CD8-positive, alpha-beta memory T cell (primary cell): ENCODE results near the gene MAP2K6. TPM values are rescaled to one million over a fixed set of nuclear protein-coding genes. Genes with fewer than 3 reads are reported as not detected.

Source experiments
- CTCF ChIA-PET: fragments of 350-600 bp; sonication (Branson Sonifier 250); formaldehyde crosslinking; loops from one replicate; lab custom pipeline; 2021; ENCODE audit warnings: antibody characterized with exemption; lab: Charles Lee
- POLR2A ChIA-PET: fragments of 350-600 bp; sonication (Branson Sonifier 250); formaldehyde crosslinking; loops from one replicate; lab custom pipeline; 2021; ENCODE audit warnings: antibody characterized with exemption; lab: Charles Lee
- DNase-seq, 5 donors: peaks; one replicate each; pipeline versions ENCODE4 v3.0.0 to v3.0.0-alpha.2; 2020 to 2022; ENCODE audit warnings: mixed read lengths in 1 of 5
- H3K27ac ChIP-seq: one replicate; pipeline ENCODE4 v1.7.0; 2013; ENCODE audit warnings: low read depth, mild to moderate bottlenecking, low read length, moderate library complexity
- H3K27me3 ChIP-seq: 2 replicates; pipeline ENCODE4 v1.7.0; 2013; ENCODE audit warnings: low read length, mild to moderate bottlenecking; ENCODE audit not compliant: insufficient read depth, poor library complexity, severe bottlenecking
- H3K36me3 ChIP-seq: 2 replicates; pipeline ENCODE4 v1.7.0; 2013; ENCODE audit warnings: mild to moderate bottlenecking, low read length, moderate library complexity; ENCODE audit not compliant: insufficient read depth
- H3K4me1 ChIP-seq: 2 replicates; pipeline ENCODE4 v1.7.0; 2013; ENCODE audit warnings: mild to moderate bottlenecking, low read length, moderate library complexity; ENCODE audit not compliant: insufficient read depth
- H3K4me3 ChIP-seq: 2 replicates; pipeline ENCODE4 v1.7.0; 2013; ENCODE audit warnings: mild to moderate bottlenecking, low read length
- H3K9me3 ChIP-seq: 2 replicates; pipeline ENCODE4 v1.7.0; 2013; ENCODE audit warnings: mild to moderate bottlenecking, low read length
- H3K27ac Mint-ChIP-seq, 8 donors: one replicate each; pipeline ENCODE4 v1.8.0; 2020 to 2021; ENCODE audit warnings: mixed read lengths in 8 of 8, mild to moderate bottlenecking in 6 of 8, inconsistent platforms in 3 of 8, moderate library complexity in 3 of 8
- H3K27me3 Mint-ChIP-seq, 2 donors: one replicate each; pipeline ENCODE4 v1.8.0; 2020 to 2021; ENCODE audit warnings: mixed read lengths in 2 of 2, mild to moderate bottlenecking in 1 of 2, moderate library complexity in 1 of 2
- H3K36me3 Mint-ChIP-seq, 3 donors: one replicate each; pipeline ENCODE4 v1.8.0; 2020 to 2021; ENCODE audit warnings: mixed read lengths in 3 of 3, inconsistent platforms in 1 of 3, mild to moderate bottlenecking in 1 of 3
- H3K4me1 Mint-ChIP-seq, 3 donors: one replicate each; pipeline ENCODE4 v1.8.0; 2020 to 2021; ENCODE audit warnings: mixed read lengths in 3 of 3, inconsistent platforms in 1 of 3, mild to moderate bottlenecking in 1 of 3
- H3K4me3 Mint-ChIP-seq, 7 donors: one replicate each; pipeline ENCODE4 v1.8.0; 2020 to 2021; ENCODE audit warnings: mixed read lengths in 7 of 7, mild to moderate bottlenecking in 6 of 7, moderate library complexity in 4 of 7, inconsistent platforms in 2 of 7
- H3K9me3 Mint-ChIP-seq, 5 donors: one replicate each; pipeline ENCODE4 v1.8.0; 2020 to 2022; ENCODE audit warnings: mixed read lengths in 5 of 5, mild to moderate bottlenecking in 3 of 5, moderate library complexity in 2 of 5, inconsistent platforms in 1 of 5
- polyA plus RNA-seq: library from polyadenylated mRNA; unstranded; fragments of 300-500 nt; fragmentation: Illumina TruSeq; gene quantifications from one replicate; pipeline ENCODE4 v1.2.3, GENCODE V29; 2021
- total RNA-seq, 2 experiments: library from RNA; stranded (reverse); gene quantifications; one replicate each; pipeline ENCODE4 v1.2.3, GENCODE V29; 2021

Gene MAP2K6
- total and polyA plus RNA-seq, 3 experiments from 2014 or later = 1.9 to 18.7 (median 2.5) TPM

- no peak overlapping the region for H3K27ac Mint-ChIP-seq
Observed at GRCh38 chr17:69593716-69594115, 179.2 kb downstream of the MAP2K6 start.

DNA sequence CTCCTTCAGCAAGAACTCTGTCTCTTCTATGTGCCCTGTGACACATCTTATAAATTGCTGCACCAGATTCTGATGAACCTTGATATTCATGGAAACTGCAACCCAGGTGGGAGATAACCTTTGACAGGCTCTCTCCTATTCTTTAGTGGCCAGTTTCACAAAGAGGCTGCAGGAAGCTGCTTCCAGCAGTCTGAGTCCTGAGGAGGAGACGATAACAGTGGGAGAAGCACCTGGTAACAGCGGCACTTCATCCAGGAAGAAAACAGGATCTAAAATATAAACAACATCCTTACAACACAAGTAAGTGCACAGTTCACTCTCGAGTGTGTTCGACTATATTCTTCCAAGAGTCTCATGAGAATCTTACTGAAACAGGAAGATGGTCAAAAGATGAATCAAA lies 180.1 kb downstream of the MAP2K6 start:
- Mint-ChIP-seq H3K27me3 (peaks cover 7 to 11% of the 10 kb centered on the region in 2 donors), H3K4me1 (no peaks in the 10 kb centered on the region), H3K4me3 (no peak overlapping the region), H3K36me3 (peaks cover 0 to 2% (median 0%) of the 10 kb centered on the region in 3 donors), H3K9me3 (no peaks in the 10 kb centered on the region), H3K27ac (no peak overlapping the region)
- no peak overlapping the region for H3K27ac ChIP-seq
- no peaks in the 10 kb centered on the region for H3K9me3 ChIP-seq
- ChIA-PET CTCF (no interaction called here), POLR2A (no interaction called here)
- H3K4me3 ChIP-seq = no peak overlapping the region
- H3K36me3 ChIP-seq = no peaks in the 10 kb centered on the region
- DNase-seq = no peak
- H3K4me1 ChIP-seq = no peaks in the 10 kb centered on the region
- H3K27me3 ChIP-seq = no peaks in the 10 kb centered on the region

More at GRCh38 chr17:69593716-69594115, 179.2 kb downstream of the MAP2K6 start:
- ChIA-PET CTCF (interaction anchor here (0.8 kb wide), 1 partner anchor 13 kb away, joined by 3 read pairs; no protein-coding TSS in a partner anchor), POLR2A (no interaction called here)
- Mint-ChIP-seq H3K4me1 (no peaks in the 10 kb centered on the region), H3K36me3 (peaks cover 0 to 2% (median 0%) of the 10 kb centered on the region in 3 donors), H3K9me3 (no peaks in the 10 kb centered on the region), H3K27me3 (peaks cover 6 to 11% of the 10 kb centered on the region in 2 donors), H3K4me3 (no peak overlapping the region)
- DNase-seq = no peak
- no peak overlapping the region for H3K27ac ChIP-seq
- no peak overlapping the region for H3K4me3 ChIP-seq
- no peaks in the 10 kb centered on the region for H3K9me3 ChIP-seq
- H3K27me3 ChIP-seq = no peaks in the 10 kb centered on the region
- H3K36me3 ChIP-seq = no peaks in the 10 kb centered on the region
- H3K4me1 ChIP-seq = no peaks in the 10 kb centered on the region

DNA sequence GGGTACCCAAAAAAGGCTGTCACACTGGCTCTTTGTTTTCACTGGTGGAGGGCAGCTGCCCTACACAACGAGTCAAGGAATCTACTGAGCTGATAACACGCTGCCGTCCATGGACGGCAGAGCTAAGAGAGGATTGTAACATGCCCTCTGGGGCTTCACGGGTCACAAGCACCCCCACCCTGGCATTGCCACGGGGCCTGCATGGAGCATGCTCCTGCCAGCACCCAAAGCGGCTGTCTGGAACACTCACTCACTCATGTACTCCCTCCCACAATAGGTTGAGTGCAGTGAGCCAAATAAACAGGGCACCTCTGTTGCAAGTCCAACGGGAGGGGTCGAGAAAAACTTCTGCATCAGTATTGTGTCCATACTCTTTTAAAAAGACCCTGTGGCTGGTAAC lies 181.6 kb downstream of the MAP2K6 start:
- no peak overlapping the region for H3K27ac ChIP-seq

GRCh38 chr17:69597898-69598692 lies 183.6 kb downstream of the MAP2K6 start:
- H3K27me3 ChIP-seq = no peaks in the 10 kb centered on the region
- ChIA-PET POLR2A (no interaction called here), CTCF (no interaction called here)
- peaks cover 0 to 1% (median 0%) of the 10 kb centered on the region in 5 donors for H3K9me3 Mint-ChIP-seq
- no peak overlapping the region for H3K4me3 ChIP-seq
- no peaks in the 10 kb centered on the region for H3K9me3 ChIP-seq
- H3K27me3 Mint-ChIP-seq = peaks cover 6% of the 10 kb centered on the region in 2 donors
- H3K4me1 ChIP-seq = peaks cover 6% of the 10 kb centered on the region
- H3K27ac ChIP-seq = no peak overlapping the region
- DNase-seq = no peak
- H3K4me3 Mint-ChIP-seq = no peak overlapping the region
- H3K36me3 Mint-ChIP-seq = peaks cover 0 to 2% (median 0%) of the 10 kb centered on the region in 3 donors
- H3K4me1 Mint-ChIP-seq = peaks cover 10% of the 10 kb centered on the region in 3 donors
- no peaks in the 10 kb centered on the region for H3K36me3 ChIP-seq
- H3K27ac Mint-ChIP-seq = no peak overlapping the region

More for the DNA sequence above, 181.6 kb downstream of the MAP2K6 start:
- DNase-seq = no peak
- H3K4me1 Mint-ChIP-seq = no peaks in the 10 kb centered on the region
- H3K9me3 Mint-ChIP-seq = no peaks in the 10 kb centered on the region
- no peak overlapping the region for H3K4me3 Mint-ChIP-seq
- no peaks in the 10 kb centered on the region for H3K36me3 ChIP-seq
- H3K4me3 ChIP-seq = no peak overlapping the region
- ChIA-PET CTCF (no interaction called here), POLR2A (no interaction called here)
- H3K27ac Mint-ChIP-seq = no peak overlapping the region
- H3K9me3 ChIP-seq = no peaks in the 10 kb centered on the region
- H3K27me3 Mint-ChIP-seq = peaks cover 7 to 11% of the 10 kb centered on the region in 2 donors
- peaks cover 0 to 2% (median 0%) of the 10 kb centered on the region in 3 donors for H3K36me3 Mint-ChIP-seq
- no peaks in the 10 kb centered on the region for H3K4me1 ChIP-seq
- H3K27me3 ChIP-seq = no peaks in the 10 kb centered on the region

DNA sequence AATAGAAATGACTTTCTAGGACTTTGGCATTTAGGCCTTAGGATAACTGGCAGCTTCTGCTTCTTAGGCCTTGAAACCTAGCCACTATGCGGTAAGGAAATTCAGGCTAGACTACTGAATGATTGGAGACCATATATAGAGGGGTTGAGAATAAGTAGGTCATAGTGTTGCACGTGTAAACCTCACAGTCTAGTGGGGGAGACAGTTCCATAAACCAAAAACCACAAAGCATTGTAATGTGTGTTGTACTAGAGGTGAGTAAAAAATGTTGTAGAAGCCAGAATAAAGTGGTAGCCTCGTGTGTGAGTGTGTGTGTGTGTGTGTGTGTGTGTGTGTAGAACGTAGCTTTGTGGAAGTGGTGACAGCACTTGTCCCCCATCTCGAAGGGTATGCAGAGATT lies 188.5 kb downstream of the MAP2K6 start:
- peaks cover 6% of the 10 kb centered on the region for H3K4me1 ChIP-seq
- H3K4me1 Mint-ChIP-seq = peaks cover 13 to 14% (median 13%) of the 10 kb centered on the region in 3 donors
- peak overlapping the region in 4 of 7 donors; percentile 2 to 73 (median 19) for H3K4me3 Mint-ChIP-seq
- peaks cover 0 to 1% (median 0%) of the 10 kb centered on the region in 5 donors for H3K9me3 Mint-ChIP-seq
- POLR2A ChIA-PET = no interaction called here
- H3K27me3 Mint-ChIP-seq = peaks cover 2 to 10% of the 10 kb centered on the region in 2 donors
- H3K27ac Mint-ChIP-seq = peak overlapping the region; percentile 12 to 89 (median 72)
- no peaks in the 10 kb centered on the region for H3K27me3 ChIP-seq
- DNase-seq = peak in 2 of 5 donors; percentile 2 to 43
- CTCF ChIA-PET = no interaction called here
- H3K36me3 ChIP-seq = no peaks in the 10 kb centered on the region
- no peaks in the 10 kb centered on the region for H3K9me3 ChIP-seq
- no peak overlapping the region for H3K4me3 ChIP-seq
- no peak overlapping the region for H3K27ac ChIP-seq
- no peaks in the 10 kb centered on the region for H3K36me3 Mint-ChIP-seq

Other genes with a start within 250 kb of the MAP2K6 start
- gene ABCA10, start 185.9 kb upstream of the MAP2K6 start, total RNA-seq = under 1 TPM; 0.46 to 0.60 TPM
- gene ABCA10, start 185.9 kb upstream of the MAP2K6 start, polyA plus RNA-seq = not detected
- gene ABCA5, start 87.6 kb upstream of the MAP2K6 start, total RNA-seq = 10 to 100 TPM; 14.8 to 15.4 TPM
- gene ABCA5, start 87.6 kb upstream of the MAP2K6 start, polyA plus RNA-seq = 9.2 TPM